Fibroblast of the aortic adventitia (primary cell): ENCODE results near the gene SIRT5. TPM values are rescaled to one million over a fixed set of nuclear protein-coding genes. Genes with fewer than 3 reads are reported as not detected.

Source experiments
- DNase-seq: peaks from one replicate; pipeline ENCODE4 v3.0.0-alpha.2; 2010; ENCODE audit warnings: low read depth
- H3K4me3 ChIP-seq: 2 replicates; pipeline ENCODE4 v1.5.1; 2011; ENCODE audit warnings: low read depth, mild to moderate bottlenecking, control low read depth, low read length, moderate library complexity
- CTCF ChIP-seq: IDR thresholded peaks from 2 replicates; pipeline ENCODE4 v1.5.1; 2011; ENCODE audit warnings: mild to moderate bottlenecking, low read length, control low read depth, inconsistent platforms; ENCODE audit not compliant: insufficient read depth
- total RNA-seq: library from RNA; depleted of rRNA; stranded (reverse); fragments of >200 nt; gene quantifications from 2 replicates; pipeline ENCODE4 v1.2.3, GENCODE V29; 2012; ENCODE audit warnings: low replicate concordance

SIRT5 gene
- total RNA-seq, 1 donor, result 8.6 TPM

DNA sequence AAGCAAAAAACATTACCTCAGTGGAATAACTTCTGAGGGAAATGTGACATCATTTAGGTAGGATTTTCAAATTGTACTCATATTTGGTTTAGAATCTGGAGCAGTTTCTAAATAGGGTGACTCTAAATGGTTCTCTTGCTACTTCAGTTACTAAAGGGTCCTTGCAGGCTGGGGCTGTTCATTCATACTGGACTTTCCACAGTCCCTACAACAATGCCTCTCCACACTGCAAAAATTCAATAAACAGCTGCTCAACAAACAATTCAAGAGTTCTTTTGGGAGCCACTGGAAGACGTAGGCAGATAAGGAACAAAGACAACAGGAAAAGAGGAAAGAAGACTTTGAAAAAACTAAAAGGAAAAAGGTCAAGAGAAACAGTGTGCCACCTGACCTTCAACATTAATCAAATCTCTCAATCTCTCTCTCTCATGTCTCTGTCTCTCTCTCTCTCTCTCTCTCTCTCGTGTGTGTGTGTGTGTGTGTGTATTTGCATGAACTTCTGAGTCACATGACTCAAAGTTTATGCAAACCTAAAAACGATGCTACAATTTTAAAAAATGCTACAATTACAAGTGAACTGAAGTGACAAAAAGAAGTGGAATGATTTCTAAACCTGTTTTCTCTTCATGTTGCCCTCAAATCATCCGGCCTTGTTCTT lies 55.2 kb downstream of the SIRT5 start:
- DNase-seq, result no peak
- no peak overlapping the region for H3K4me3 ChIP-seq
- TF ChIP-seq CTCF, result no peak

DNA sequence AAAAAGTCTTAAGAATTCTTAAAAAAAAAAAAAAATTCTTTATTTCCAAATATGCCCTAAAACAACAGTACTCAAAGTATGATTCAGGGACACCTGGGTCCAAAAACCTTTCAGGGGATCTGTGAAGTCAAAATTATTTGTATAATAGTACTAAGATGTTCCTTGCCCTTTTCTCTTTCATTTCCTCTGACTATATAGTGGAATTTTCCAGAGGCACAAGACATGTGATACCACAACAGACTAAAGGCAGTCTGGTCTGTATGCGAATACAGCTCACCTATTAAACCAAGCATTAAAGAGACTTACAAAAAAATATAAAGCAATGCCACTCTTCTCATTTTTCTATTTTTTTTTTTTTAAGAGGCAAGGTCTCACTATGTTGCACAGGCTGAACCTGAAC lies 56.1 kb downstream of the SIRT5 start:
- no peak for TF ChIP-seq CTCF
- DNase-seq, result no peak
- H3K4me3 ChIP-seq, result no peak overlapping the region

DNA sequence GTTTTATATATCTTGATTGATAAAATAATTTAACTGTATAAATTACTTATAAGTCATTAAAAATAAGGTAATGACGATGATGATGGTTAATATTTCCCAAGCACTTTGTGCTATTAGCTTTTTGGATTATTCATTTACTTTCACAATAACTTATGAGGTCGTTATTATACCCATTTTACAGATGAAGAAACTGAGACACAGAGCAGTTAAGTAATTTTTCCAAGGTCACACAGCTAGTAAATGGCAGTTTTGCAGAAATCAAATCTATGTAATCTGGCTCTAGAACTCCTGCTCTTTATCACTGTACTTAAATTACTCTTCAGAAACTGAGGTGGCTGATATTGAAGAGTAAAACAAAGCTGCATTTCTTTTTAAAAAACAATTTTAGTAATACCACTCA lies 58.9 kb downstream of the SIRT5 start:
- no peak for TF ChIP-seq CTCF
- H3K4me3 ChIP-seq, result no peak overlapping the region

GRCh38 chr6:13635948-13636658 lies 61.7 kb downstream of the SIRT5 start:
- DNase-seq, result no peak
- H3K4me3 ChIP-seq, result no peak overlapping the region
- TF ChIP-seq CTCF, result no peak

More for the DNA sequence above, 58.9 kb downstream of the SIRT5 start:
- DNase-seq, result no peak

DNA sequence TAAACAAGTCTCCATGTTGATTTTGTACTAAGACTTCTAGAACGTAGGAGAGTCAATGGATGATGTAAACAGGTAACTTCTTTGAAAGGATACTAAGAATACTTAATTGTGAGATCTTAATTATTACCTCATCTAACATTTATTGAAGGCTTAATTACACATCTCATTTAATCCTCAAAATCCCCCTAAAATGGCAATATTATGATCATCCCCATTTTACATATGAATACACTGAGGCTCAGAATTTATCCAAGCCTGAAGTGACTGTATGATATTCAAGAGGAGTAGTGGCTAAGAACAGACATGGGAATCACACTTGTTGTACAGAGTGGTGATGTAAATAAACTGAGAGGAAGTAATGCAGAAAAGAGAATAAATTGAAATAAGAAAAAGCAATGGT lies 63.6 kb downstream of the SIRT5 start:
- H3K4me3 ChIP-seq, result no peak overlapping the region
- no peak for DNase-seq
- TF ChIP-seq CTCF, result no peak

DNA sequence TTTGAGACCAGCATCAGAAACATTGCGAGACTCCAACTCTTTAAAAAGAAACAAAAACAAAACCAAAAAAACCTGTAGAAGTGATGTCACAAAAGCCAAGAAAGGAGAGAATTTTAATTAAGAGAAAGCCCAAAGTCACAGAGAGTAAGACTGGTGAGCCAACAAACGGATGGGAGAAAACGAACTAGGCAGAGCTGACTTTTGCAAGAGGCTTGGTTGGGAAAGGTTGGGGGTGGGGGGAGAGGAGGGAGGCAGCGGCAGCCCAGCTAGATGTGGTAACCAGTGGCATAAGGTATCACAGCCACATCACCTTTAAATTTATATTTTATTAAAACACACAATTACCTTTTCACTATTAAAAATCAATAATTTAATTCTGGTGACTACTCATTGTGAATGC lies 64.2 kb downstream of the SIRT5 start:
- no peak for TF ChIP-seq CTCF
- no peak overlapping the region for H3K4me3 ChIP-seq
- DNase-seq, result no peak
